Measurements from ENCODE around the gene SERPINA5. TPM values are rescaled to one million over a fixed set of nuclear protein-coding genes. Genes with fewer than 3 reads are reported as not detected.

SERPINA5 gene
- total and polyA plus RNA-seq, 2 of the 13 experiments (the other 11 are each of a cell fraction or from before 2014, with no cell fraction given), result 449 to 498 TPM

GRCh38 chr14:94542111-94542810, 39.0 kb upstream of the SERPINA5 start (continued):
- TF ChIP-seq CEBPB (IDR thresholded peaks at IDR 0.05; ENCODE audit: borderline replicate concordance, low read depth, low read length) (no peak), ZIK1 (CRISPR knock-in tag; IDR thresholded peaks at IDR 0.05; ENCODE audit: borderline replicate concordance, low read depth) (no peak), RXRA (CRISPR knock-in tag; IDR thresholded peaks at IDR 0.05) (no peak; the same call in 1 of the 2 replicates), TSC22D2 (CRISPR knock-in tag; IDR thresholded peaks at IDR 0.05; ENCODE audit: borderline replicate concordance) (no peak), ZNF556 (CRISPR knock-in tag; IDR thresholded peaks at IDR 0.05; ENCODE audit: borderline replicate concordance) (peak; percentile 66; the same call in 1 of the 2 replicates), SMAD3 (CRISPR knock-in tag; IDR thresholded peaks at IDR 0.05) (no peak), U2AF2 (IDR thresholded peaks at IDR 0.05; ENCODE audit: low read depth, low read length) (no peak), PTBP1 (IDR thresholded peaks at IDR 0.05; ENCODE audit: low read depth, low read length, poor library complexity, severe bottlenecking) (no peak), MTERF4 (CRISPR knock-in tag; IDR thresholded peaks at IDR 0.05) (0 out of 2 replicates have a peak, but pooled peaks have one; percentile 30), ZNF615 (CRISPR knock-in tag; IDR thresholded peaks at IDR 0.05; ENCODE audit: borderline replicate concordance) (no peak), GABPB1 (CRISPR knock-in tag; IDR thresholded peaks at IDR 0.05) (peak; percentile 71), ZNF776 (CRISPR knock-in tag; IDR thresholded peaks at IDR 0.05) (0 out of 2 replicates have a peak, but pooled peaks have one; percentile 28), TFDP1 (CRISPR knock-in tag; IDR thresholded peaks at IDR 0.05; ENCODE audit: borderline replicate concordance) (0 out of 2 replicates have a peak, but pooled peaks have one; percentile 29), KAT7 (CRISPR knock-in tag; IDR thresholded peaks at IDR 0.05; ENCODE audit: borderline replicate concordance) (no peak), ZNF441 (CRISPR knock-in tag; IDR thresholded peaks at IDR 0.05; ENCODE audit: borderline replicate concordance) (peak; percentile 30; the same call in 1 of the 2 replicates), ZNF543 (CRISPR knock-in tag; IDR thresholded peaks at IDR 0.05) (no peak), HOXA5 (CRISPR knock-in tag; IDR thresholded peaks at IDR 0.05) (no peak)
- TF ChIP-seq, protein P1, sequence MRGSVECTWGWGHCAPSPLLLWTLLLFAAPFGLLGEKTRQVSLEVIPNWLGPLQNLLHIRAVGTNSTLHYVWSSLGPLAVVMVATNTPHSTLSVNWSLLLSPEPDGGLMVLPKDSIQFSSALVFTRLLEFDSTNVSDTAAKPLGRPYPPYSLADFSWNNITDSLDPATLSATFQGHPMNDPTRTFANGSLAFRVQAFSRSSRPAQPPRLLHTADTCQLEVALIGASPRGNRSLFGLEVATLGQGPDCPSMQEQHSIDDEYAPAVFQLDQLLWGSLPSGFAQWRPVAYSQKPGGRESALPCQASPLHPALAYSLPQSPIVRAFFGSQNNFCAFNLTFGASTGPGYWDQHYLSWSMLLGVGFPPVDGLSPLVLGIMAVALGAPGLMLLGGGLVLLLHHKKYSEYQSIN (CRISPR knock-in tag; IDR thresholded peaks at IDR 0.05; ENCODE audit: borderline replicate concordance), result no peak
- TF ChIP-seq, protein P2, sequence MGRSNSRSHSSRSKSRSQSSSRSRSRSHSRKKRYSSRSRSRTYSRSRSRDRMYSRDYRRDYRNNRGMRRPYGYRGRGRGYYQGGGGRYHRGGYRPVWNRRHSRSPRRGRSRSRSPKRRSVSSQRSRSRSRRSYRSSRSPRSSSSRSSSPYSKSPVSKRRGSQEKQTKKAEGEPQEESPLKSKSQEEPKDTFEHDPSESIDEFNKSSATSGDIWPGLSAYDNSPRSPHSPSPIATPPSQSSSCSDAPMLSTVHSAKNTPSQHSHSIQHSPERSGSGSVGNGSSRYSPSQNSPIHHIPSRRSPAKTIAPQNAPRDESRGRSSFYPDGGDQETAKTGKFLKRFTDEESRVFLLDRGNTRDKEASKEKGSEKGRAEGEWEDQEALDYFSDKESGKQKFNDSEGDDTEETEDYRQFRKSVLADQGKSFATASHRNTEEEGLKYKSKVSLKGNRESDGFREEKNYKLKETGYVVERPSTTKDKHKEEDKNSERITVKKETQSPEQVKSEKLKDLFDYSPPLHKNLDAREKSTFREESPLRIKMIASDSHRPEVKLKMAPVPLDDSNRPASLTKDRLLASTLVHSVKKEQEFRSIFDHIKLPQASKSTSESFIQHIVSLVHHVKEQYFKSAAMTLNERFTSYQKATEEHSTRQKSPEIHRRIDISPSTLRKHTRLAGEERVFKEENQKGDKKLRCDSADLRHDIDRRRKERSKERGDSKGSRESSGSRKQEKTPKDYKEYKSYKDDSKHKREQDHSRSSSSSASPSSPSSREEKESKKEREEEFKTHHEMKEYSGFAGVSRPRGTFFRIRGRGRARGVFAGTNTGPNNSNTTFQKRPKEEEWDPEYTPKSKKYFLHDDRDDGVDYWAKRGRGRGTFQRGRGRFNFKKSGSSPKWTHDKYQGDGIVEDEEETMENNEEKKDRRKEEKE (IDR thresholded peaks at IDR 0.05), result no peak
- TF ChIP-seq, protein P3, sequence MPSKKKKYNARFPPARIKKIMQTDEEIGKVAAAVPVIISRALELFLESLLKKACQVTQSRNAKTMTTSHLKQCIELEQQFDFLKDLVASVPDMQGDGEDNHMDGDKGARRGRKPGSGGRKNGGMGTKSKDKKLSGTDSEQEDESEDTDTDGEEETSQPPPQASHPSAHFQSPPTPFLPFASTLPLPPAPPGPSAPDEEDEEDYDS (CRISPR knock-in tag; IDR thresholded peaks at IDR 0.05), result peak; percentile 49
